HepG2 (cell line): ENCODE data around the gene CLTA. TPM values are rescaled to one million over a fixed set of nuclear protein-coding genes. Genes with fewer than 3 reads are reported as not detected.

ENCODE experiments used
- KDM3A ChIP-seq: IDR thresholded peaks from 2 replicates; pipeline ENCODE4 v1.6.1; 2018; ENCODE audit warnings: low read depth, missing compliant biosample characterization
- MYC ChIP-seq: sonication (generic); formaldehyde crosslinking; IDR thresholded peaks from 2 replicates; pipeline ENCODE4 v1.9.0; 2021; ENCODE audit warnings: missing genetic modification reagents, borderline replicate concordance
- THYN1 ChIP-seq: sonication (generic); formaldehyde crosslinking; IDR thresholded peaks from 2 replicates; pipeline ENCODE4 v1.8.1; 2023; ENCODE audit warnings: low read depth, mild to moderate bottlenecking, moderate library complexity, missing genetic modification reagents, borderline replicate concordance
- ZNF317 ChIP-seq: sonication (generic); formaldehyde crosslinking; IDR thresholded peaks from 2 replicates; pipeline ENCODE4 v1.5.0; 2020; ENCODE audit warnings: mild to moderate bottlenecking, missing genetic modification reagents
- ZNF33A ChIP-seq: sonication (generic); formaldehyde crosslinking; IDR thresholded peaks from 2 replicates; pipeline ENCODE4 v1.5.1; 2020; ENCODE audit warnings: missing genetic modification reagents, mild to moderate bottlenecking, moderate library complexity, borderline replicate concordance
- ZNF33B ChIP-seq: sonication (generic); formaldehyde crosslinking; IDR thresholded peaks from 2 replicates; pipeline ENCODE4 v1.5.1; 2020; ENCODE audit warnings: mild to moderate bottlenecking, missing genetic modification reagents
- ZNF841 ChIP-seq: sonication (generic); formaldehyde crosslinking; IDR thresholded peaks from 2 replicates; pipeline ENCODE4 v1.8.1; 2023; ENCODE audit warnings: missing genetic modification reagents, borderline replicate concordance
- polyA plus RNA-seq, 8 experiments: library from polyadenylated mRNA; depleted of rRNA in 3 of 8; stranded (reverse) in 7 of 8; unstranded in 1 of 8; fragments of >200 nt; fragmentation: Illumina TruSeq in 4 of 8; extraction: Trizol in 4 of 8; gene quantifications; 2 replicates each; pipeline versions ENCODE4 v1.2.1 to v1.2.3, GENCODE V29; 2011 to 2016; ENCODE audit warnings: low read depth in 4 of 8, missing spikeins in 1 of 8, mixed read lengths in 1 of 8; ENCODE audit not compliant: insufficient read depth in 1 of 8
- total RNA-seq, 5 experiments: library from RNA; depleted of rRNA; stranded (reverse); fragments of >200 nt; fragmentation: Illumina TruSeq; extraction: Trizol; gene quantifications; 2 replicates each; pipeline ENCODE4 v1.2.3, GENCODE V29; 2016; ENCODE audit warnings: low read depth in 1 of 5
- TF ChIP-seq, protein P1 (sequence below): sonication (generic); formaldehyde crosslinking; IDR thresholded peaks from 2 replicates; pipeline ENCODE4 v1.4.0; 2020; ENCODE audit warnings: missing genetic modification reagents
- TF ChIP-seq, protein P2 (sequence below): sonication (generic); formaldehyde crosslinking; IDR thresholded peaks from 2 replicates; pipeline ENCODE4 v1.5.1; 2020; ENCODE audit warnings: mild to moderate bottlenecking, missing genetic modification reagents, borderline replicate concordance
- TF ChIP-seq, protein P3 (sequence below), 2 experiments: sonication (generic) in 1 of 2; formaldehyde crosslinking in 1 of 2; IDR thresholded peaks; 2 replicates each; pipeline versions ENCODE4 v1.6.1 to v1.9.0; 2014 to 2022; ENCODE audit warnings: antibody characterized with exemption in 1 of 2, borderline replicate concordance in 1 of 2, inconsistent platforms in 1 of 2, low read depth in 1 of 2, missing genetic modification reagents in 1 of 2

The CLTA gene
- total and polyA plus RNA-seq, 2 of the 13 experiments (the other 11 are each of a cell fraction or from before 2014, with no cell fraction given) = 143 to 222 TPM

DNA sequence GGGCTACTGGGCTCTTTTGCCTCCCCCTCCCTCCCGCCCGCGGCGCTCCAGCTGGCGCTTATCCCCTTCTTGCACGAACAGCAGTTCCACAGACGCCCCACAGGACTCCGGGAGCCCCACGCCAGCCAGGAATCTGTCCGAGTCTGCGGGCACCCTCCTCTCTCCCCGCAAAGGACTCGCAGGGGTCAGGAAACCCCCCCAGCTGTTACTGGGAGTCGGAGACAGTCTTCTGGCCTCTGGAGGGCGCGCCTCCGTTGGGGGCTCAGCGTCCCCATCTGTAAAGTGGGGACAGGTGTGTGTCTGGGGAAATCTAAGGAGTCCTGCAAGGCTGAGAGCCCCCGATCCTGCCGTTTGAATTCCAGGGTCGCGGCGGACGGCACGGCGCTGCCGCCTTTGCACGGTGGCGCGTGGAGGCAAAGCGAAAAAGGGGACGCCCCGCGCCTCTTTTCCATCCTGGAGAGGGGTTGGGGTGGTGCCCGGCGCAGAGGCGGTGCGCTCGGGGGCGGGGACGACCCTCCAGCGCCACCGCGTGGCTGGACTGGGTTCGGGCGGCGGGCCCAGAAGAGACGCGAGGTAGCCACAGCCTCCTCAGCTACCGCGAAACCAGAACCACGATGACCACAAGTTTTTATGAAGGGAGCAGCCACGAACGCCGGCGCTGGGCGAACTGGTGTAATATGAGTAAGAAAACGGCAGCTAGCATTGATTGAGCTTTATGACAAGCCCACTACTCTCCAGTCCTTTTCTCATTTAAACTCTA, 24.4 kb upstream of the CLTA start (continued):
- TF ChIP-seq, protein P1, sequence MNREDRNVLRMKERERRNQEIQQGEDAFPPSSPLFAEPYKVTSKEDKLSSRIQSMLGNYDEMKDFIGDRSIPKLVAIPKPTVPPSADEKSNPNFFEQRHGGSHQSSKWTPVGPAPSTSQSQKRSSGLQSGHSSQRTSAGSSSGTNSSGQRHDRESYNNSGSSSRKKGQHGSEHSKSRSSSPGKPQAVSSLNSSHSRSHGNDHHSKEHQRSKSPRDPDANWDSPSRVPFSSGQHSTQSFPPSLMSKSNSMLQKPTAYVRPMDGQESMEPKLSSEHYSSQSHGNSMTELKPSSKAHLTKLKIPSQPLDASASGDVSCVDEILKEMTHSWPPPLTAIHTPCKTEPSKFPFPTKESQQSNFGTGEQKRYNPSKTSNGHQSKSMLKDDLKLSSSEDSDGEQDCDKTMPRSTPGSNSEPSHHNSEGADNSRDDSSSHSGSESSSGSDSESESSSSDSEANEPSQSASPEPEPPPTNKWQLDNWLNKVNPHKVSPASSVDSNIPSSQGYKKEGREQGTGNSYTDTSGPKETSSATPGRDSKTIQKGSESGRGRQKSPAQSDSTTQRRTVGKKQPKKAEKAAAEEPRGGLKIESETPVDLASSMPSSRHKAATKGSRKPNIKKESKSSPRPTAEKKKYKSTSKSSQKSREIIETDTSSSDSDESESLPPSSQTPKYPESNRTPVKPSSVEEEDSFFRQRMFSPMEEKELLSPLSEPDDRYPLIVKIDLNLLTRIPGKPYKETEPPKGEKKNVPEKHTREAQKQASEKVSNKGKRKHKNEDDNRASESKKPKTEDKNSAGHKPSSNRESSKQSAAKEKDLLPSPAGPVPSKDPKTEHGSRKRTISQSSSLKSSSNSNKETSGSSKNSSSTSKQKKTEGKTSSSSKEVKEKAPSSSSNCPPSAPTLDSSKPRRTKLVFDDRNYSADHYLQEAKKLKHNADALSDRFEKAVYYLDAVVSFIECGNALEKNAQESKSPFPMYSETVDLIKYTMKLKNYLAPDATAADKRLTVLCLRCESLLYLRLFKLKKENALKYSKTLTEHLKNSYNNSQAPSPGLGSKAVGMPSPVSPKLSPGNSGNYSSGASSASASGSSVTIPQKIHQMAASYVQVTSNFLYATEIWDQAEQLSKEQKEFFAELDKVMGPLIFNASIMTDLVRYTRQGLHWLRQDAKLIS = no peak
- TF ChIP-seq ZNF317 (CRISPR knock-in tag) (no peak), MYC (CRISPR knock-in tag) (peak; percentile 67; the same call in 1 of the 2 replicates), KDM3A (peak; percentile 56; the same call in 1 of the 2 replicates), ZNF841 (no peak), ZNF33B (CRISPR knock-in tag) (no peak), THYN1 (CRISPR knock-in tag) (no peak), ZNF33A (no peak)
- TF ChIP-seq, protein P2, sequence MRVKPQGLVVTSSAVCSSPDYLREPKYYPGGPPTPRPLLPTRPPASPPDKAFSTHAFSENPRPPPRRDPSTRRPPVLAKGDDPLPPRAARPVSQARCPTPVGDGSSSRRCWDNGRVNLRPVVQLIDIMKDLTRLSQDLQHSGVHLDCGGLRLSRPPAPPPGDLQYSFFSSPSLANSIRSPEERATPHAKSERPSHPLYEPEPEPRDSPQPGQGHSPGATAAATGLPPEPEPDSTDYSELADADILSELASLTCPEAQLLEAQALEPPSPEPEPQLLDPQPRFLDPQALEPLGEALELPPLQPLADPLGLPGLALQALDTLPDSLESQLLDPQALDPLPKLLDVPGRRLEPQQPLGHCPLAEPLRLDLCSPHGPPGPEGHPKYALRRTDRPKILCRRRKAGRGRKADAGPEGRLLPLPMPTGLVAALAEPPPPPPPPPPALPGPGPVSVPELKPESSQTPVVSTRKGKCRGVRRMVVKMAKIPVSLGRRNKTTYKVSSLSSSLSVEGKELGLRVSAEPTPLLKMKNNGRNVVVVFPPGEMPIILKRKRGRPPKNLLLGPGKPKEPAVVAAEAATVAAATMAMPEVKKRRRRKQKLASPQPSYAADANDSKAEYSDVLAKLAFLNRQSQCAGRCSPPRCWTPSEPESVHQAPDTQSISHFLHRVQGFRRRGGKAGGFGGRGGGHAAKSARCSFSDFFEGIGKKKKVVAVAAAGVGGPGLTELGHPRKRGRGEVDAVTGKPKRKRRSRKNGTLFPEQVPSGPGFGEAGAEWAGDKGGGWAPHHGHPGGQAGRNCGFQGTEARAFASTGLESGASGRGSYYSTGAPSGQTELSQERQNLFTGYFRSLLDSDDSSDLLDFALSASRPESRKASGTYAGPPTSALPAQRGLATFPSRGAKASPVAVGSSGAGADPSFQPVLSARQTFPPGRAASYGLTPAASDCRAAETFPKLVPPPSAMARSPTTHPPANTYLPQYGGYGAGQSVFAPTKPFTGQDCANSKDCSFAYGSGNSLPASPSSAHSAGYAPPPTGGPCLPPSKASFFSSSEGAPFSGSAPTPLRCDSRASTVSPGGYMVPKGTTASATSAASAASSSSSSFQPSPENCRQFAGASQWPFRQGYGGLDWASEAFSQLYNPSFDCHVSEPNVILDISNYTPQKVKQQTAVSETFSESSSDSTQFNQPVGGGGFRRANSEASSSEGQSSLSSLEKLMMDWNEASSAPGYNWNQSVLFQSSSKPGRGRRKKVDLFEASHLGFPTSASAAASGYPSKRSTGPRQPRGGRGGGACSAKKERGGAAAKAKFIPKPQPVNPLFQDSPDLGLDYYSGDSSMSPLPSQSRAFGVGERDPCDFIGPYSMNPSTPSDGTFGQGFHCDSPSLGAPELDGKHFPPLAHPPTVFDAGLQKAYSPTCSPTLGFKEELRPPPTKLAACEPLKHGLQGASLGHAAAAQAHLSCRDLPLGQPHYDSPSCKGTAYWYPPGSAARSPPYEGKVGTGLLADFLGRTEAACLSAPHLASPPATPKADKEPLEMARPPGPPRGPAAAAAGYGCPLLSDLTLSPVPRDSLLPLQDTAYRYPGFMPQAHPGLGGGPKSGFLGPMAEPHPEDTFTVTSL (CRISPR knock-in tag) = no peak
- TF ChIP-seq, protein P3, sequence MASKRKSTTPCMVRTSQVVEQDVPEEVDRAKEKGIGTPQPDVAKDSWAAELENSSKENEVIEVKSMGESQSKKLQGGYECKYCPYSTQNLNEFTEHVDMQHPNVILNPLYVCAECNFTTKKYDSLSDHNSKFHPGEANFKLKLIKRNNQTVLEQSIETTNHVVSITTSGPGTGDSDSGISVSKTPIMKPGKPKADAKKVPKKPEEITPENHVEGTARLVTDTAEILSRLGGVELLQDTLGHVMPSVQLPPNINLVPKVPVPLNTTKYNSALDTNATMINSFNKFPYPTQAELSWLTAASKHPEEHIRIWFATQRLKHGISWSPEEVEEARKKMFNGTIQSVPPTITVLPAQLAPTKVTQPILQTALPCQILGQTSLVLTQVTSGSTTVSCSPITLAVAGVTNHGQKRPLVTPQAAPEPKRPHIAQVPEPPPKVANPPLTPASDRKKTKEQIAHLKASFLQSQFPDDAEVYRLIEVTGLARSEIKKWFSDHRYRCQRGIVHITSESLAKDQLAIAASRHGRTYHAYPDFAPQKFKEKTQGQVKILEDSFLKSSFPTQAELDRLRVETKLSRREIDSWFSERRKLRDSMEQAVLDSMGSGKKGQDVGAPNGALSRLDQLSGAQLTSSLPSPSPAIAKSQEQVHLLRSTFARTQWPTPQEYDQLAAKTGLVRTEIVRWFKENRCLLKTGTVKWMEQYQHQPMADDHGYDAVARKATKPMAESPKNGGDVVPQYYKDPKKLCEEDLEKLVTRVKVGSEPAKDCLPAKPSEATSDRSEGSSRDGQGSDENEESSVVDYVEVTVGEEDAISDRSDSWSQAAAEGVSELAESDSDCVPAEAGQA (IDR thresholded peaks at IDR 0.05; ENCODE audit: low read depth) = no peak
- TF ChIP-seq, protein P3 (CRISPR knock-in tag; IDR thresholded peaks at IDR 0.05; ENCODE audit: borderline replicate concordance) = no peak
